Panc1 (cell line): ENCODE results near the gene ASTN2. TPM values are rescaled to one million over a fixed set of nuclear protein-coding genes. Genes with fewer than 3 reads are reported as not detected.

Experiments
- ATAC-seq: fragments of 200-7000 bp; cut with Tn5 transposase; 2 replicates; pipeline ENCODE4 v1.9.1; 2020; ENCODE audit warnings: mild to moderate bottlenecking, moderate library complexity
- BruUV-seq: library from RNA; stranded (reverse); fragments of 400-500 nt; replicated peaks from 2 replicates; lab custom pipeline; 2021; lab: Mats Ljungman, UMichigan
- CTCF ChIA-PET: fragments of 300-600 bp; sonication (Branson Sonifier 250); formaldehyde crosslinking; loops from one replicate; lab custom pipeline; 2022; ENCODE audit warnings: antibody characterized with exemption; lab: Charles Lee
- POLR2A ChIA-PET: fragments of 300-600 bp; sonication (Branson Sonifier 250); formaldehyde crosslinking; loops from one replicate; lab custom pipeline; 2022; ENCODE audit warnings: antibody characterized with exemption; lab: Charles Lee
- DNase-seq: peaks from one replicate; pipeline ENCODE4 v3.0.0-alpha.2; 2010; ENCODE audit warnings: low read depth, low spot score
- H3K27ac ChIP-seq: 2 replicates; pipeline ENCODE4 v1.5.1; 2011; ENCODE audit warnings: mild to moderate bottlenecking, low read length, inconsistent platforms
- H3K27me3 ChIP-seq: fragments of 200-500 bp; sonication (Bioruptor generic); 2 replicates; pipeline ENCODE4 v1.6.0; 2014; ENCODE audit warnings: low read length, inconsistent platforms; ENCODE audit not compliant: control insufficient read depth, insufficient read depth
- H3K36me3 ChIP-seq: fragments of 200-500 bp; sonication (Bioruptor generic); 2 replicates; pipeline ENCODE4 v1.5.1; 2014; ENCODE audit warnings: inconsistent platforms, mild to moderate bottlenecking, low read length, moderate library complexity; ENCODE audit not compliant: control insufficient read depth, insufficient read depth
- H3K4me1 ChIP-seq: 2 replicates; pipeline ENCODE4 v1.5.1; 2011; ENCODE audit warnings: inconsistent platforms, mild to moderate bottlenecking, low read length, moderate library complexity; ENCODE audit not compliant: control insufficient read depth, insufficient read depth
- H3K4me3 ChIP-seq, 2 experiments: 2 replicates each; pipeline ENCODE4 v1.5.1; 2011 to 2012; ENCODE audit warnings: low read depth in 2 of 2, low read length in 2 of 2, mild to moderate bottlenecking in 2 of 2, inconsistent platforms in 1 of 2, moderate library complexity in 1 of 2
- H3K9me3 ChIP-seq: fragments of 200-500 bp; sonication (Bioruptor generic); 2 replicates; pipeline ENCODE4 v1.5.1; 2014; ENCODE audit warnings: low read depth, mild to moderate bottlenecking, inconsistent platforms, low read length, moderate library complexity; ENCODE audit not compliant: control insufficient read depth, insufficient read depth
- POLR2AphosphoS5 ChIP-seq: IDR thresholded peaks from 2 replicates; pipeline ENCODE4 v1.6.1; 2012; ENCODE audit warnings: mild to moderate bottlenecking, low read depth, low read length, moderate library complexity
- SIN3A ChIP-seq: IDR thresholded peaks from 2 replicates; pipeline ENCODE4 v1.6.1; 2012; ENCODE audit warnings: low read depth, mild to moderate bottlenecking, low read length, moderate library complexity, borderline replicate concordance; ENCODE audit not compliant: insufficient read depth
- TCF7L2 ChIP-seq: IDR thresholded peaks from 2 replicates; pipeline ENCODE4 v1.6.1; 2011; ENCODE audit warnings: mild to moderate bottlenecking, low read depth, low read length, inconsistent platforms
- in situ Hi-C: cut with HindIII; loops from 2 replicates; pipeline ENCODE4 v1.10.0; 2016; ENCODE audit warnings: low sequenced_read_pairs, low pct_unique_long_range_greater_than_20kb
- intact Hi-C: fragments of 100-400 bp; cut with micrococcal nuclease; formaldehyde crosslinking; loops from one replicate; pipeline ENCODE4 v1.10.0; 2022; ENCODE audit not compliant: unreplicated experiment
- total RNA-seq: library from RNA; stranded (reverse); gene quantifications from one replicate; pipeline ENCODE4 v1.2.1, GENCODE V29; 2021; ENCODE audit not compliant: unreplicated experiment
- TF ChIP-seq, protein P1 (sequence below), 2 experiments: IDR thresholded peaks; 2 replicates each; pipeline ENCODE4 v1.6.1; 2011 to 2012; ENCODE audit warnings: low read depth in 2 of 2, control low read depth in 1 of 2, low read length in 1 of 2, mild to moderate bottlenecking in 1 of 2, moderate library complexity in 1 of 2; ENCODE audit not compliant: insufficient read depth in 1 of 2
- TF ChIP-seq, protein P2 (sequence below): fragments of 450-650 bp; IDR thresholded peaks from 2 replicates; pipeline ENCODE4 v1.5.1; 2017; ENCODE audit warnings: mild to moderate bottlenecking

Gene ASTN2
- total RNA-seq, 1 experiment from 2014 or later = 3.9 TPM

DNA sequence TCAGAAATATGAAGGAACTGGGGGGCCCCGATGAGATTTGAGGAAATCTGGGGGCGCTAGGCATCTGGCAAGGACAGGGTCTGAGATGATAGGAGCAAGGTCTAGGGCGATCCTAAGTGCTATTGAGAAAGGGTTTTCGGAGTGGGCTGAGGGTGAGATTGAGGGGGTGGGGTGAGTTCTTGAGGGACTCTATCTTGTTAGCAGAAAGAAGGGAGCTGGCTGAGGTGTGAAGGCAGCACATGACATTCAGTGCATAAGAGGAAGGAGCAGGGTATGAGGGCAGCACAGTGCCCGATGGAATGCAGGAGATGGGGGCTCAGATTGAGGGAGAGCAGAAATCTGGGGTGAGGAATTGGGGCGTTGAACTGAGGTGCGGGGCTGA is 727.1 kb downstream of the ASTN2 start:
- POLR2A ChIA-PET = no interaction called here
- in situ Hi-C loops = no loop called here
- Histone ChIP-seq H3K27me3 (no peaks in the 10 kb centered on the region), H3K27ac (peak overlapping the region; percentile 84), H3K36me3 (no peaks in the 10 kb centered on the region), H3K4me1 (0 out of 2 replicates have a peak, but pooled peaks cover 4% of the 10 kb centered on the region), H3K4me3 (peak overlapping the region; percentile 67 to 85), H3K9me3 (no peaks in the 10 kb centered on the region)
- intact Hi-C loops = no loop called here
- CTCF ChIA-PET = interaction anchor here (0.5 kb wide), 1 partner anchor 523 kb away, joined by 3 read pairs; no protein-coding TSS in a partner anchor
- DNase-seq = no peak
- TF ChIP-seq, protein P1, sequence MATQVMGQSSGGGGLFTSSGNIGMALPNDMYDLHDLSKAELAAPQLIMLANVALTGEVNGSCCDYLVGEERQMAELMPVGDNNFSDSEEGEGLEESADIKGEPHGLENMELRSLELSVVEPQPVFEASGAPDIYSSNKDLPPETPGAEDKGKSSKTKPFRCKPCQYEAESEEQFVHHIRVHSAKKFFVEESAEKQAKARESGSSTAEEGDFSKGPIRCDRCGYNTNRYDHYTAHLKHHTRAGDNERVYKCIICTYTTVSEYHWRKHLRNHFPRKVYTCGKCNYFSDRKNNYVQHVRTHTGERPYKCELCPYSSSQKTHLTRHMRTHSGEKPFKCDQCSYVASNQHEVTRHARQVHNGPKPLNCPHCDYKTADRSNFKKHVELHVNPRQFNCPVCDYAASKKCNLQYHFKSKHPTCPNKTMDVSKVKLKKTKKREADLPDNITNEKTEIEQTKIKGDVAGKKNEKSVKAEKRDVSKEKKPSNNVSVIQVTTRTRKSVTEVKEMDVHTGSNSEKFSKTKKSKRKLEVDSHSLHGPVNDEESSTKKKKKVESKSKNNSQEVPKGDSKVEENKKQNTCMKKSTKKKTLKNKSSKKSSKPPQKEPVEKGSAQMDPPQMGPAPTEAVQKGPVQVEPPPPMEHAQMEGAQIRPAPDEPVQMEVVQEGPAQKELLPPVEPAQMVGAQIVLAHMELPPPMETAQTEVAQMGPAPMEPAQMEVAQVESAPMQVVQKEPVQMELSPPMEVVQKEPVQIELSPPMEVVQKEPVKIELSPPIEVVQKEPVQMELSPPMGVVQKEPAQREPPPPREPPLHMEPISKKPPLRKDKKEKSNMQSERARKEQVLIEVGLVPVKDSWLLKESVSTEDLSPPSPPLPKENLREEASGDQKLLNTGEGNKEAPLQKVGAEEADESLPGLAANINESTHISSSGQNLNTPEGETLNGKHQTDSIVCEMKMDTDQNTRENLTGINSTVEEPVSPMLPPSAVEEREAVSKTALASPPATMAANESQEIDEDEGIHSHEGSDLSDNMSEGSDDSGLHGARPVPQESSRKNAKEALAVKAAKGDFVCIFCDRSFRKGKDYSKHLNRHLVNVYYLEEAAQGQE (IDR thresholded peaks at IDR 0.05; ENCODE audit: insufficient read depth in 1 of 2, low read depth in 2 of 2, low read length in 1 of 2) = no peak
- TF ChIP-seq TCF7L2 (no peak), SIN3A (no peak), POLR2AphosphoS5 (no peak)
- TF ChIP-seq, protein P2, sequence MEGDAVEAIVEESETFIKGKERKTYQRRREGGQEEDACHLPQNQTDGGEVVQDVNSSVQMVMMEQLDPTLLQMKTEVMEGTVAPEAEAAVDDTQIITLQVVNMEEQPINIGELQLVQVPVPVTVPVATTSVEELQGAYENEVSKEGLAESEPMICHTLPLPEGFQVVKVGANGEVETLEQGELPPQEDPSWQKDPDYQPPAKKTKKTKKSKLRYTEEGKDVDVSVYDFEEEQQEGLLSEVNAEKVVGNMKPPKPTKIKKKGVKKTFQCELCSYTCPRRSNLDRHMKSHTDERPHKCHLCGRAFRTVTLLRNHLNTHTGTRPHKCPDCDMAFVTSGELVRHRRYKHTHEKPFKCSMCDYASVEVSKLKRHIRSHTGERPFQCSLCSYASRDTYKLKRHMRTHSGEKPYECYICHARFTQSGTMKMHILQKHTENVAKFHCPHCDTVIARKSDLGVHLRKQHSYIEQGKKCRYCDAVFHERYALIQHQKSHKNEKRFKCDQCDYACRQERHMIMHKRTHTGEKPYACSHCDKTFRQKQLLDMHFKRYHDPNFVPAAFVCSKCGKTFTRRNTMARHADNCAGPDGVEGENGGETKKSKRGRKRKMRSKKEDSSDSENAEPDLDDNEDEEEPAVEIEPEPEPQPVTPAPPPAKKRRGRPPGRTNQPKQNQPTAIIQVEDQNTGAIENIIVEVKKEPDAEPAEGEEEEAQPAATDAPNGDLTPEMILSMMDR = no peak
- peak; percentile 12; the same call in 1 of the 2 replicates for ATAC-seq
- no TSS peak for BruUV-seq

DNA sequence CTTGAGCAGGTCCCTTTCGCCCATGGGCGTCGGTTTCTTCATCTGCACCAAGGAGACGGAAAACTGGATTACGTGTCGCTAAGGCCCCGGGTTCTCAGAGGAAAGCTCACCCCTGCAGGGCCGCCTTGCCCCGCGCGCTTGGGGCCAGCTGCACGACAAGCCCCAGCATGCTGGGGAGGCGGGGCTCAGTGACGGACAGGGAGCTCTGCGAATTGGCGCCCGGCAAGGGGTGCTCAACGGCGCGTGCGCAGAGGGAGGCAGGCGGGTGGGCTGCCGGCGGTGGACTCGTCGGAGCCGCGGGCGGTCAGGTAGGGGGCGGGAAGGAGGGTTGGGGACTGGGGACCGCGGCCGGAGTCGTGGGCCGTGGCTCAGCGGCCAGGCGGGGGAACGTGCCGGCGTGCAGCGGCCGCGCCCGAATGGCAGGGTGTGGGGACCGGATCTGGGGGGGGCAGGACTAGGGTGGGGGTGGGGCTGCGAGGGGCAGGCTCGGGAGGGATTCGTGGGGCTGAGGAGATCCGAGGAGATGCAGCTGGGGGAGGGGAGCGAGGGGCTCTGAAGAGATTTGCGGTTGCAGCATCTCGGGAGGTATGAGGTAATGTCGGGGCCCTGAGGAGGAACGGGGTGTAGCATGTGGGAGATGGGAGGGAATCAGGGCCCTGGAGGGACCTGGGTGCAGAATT is 727.6 kb downstream of the ASTN2 start, which contains the start of gene TRIM32:
TRIM32 (plus strand) TSS at position 232 of the 680 bp plus-strand sequence. CDS start 10,438 bp downstream, outside the sequence.
- H3K36me3 ChIP-seq = no peaks in the 10 kb centered on the region
- H3K4me3 ChIP-seq = peak within 1 kb of the TSS; percentile 67 to 85
- no TSS peak for BruUV-seq
- in situ Hi-C loops = no loop called here
- ChIA-PET CTCF (interaction anchor here (0.5 kb wide), 1 partner anchor 523 kb away, joined by 3 read pairs; no protein-coding TSS in a partner anchor), POLR2A (no interaction called here)
- H3K9me3 ChIP-seq = no peaks in the 10 kb centered on the region
- no peak for TF ChIP-seq TCF7L2
- TF ChIP-seq, protein P1 (IDR thresholded peaks at IDR 0.05; ENCODE audit: insufficient read depth in 1 of 2, low read depth in 2 of 2, low read length in 1 of 2) = no peak
- TF ChIP-seq, protein P2 = no peak
- TF ChIP-seq POLR2AphosphoS5 = no peak
- TF ChIP-seq SIN3A = no peak
- DNase-seq = no peak
- H3K27ac ChIP-seq = peak within 1 kb of the TSS; percentile 87
- intact Hi-C loops = no loop called here
- no peaks in the 10 kb centered on the region for H3K27me3 ChIP-seq
- peak; percentile 99 for ATAC-seq
- H3K4me1 ChIP-seq = 0 out of 2 replicates have a peak, but pooled peaks cover 4% of the 10 kb centered on the region
